HG03139 (cell line): ENCODE results near the gene IFNK.

Experiments used
- ATAC-seq: cut with Tn5 transposase; IDR thresholded peaks from one replicate; pipeline ENCODE4 v1.9.1; 2021; ENCODE audit not compliant: unreplicated experiment

IFNK gene

DNA sequence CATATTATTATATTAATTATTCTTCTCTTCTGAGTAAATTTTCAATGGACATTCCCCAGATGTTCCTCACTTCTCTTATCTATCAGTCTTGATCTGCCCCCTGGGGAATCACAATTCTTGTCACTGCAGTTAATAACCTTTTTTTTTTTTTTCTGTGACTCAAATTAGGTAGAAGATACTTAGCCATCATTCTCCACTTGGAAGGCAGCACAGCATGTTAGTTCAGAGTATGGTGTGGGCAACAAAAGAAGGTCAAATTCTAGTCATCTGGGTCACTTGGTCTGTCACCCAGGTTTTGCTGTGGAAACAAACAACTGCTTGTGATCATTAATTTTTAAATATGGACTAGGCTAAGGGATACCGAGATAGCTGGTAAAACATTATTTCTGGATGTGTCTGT lies 13.7 kb downstream of the IFNK start:
- no peak for ATAC-seq

DNA sequence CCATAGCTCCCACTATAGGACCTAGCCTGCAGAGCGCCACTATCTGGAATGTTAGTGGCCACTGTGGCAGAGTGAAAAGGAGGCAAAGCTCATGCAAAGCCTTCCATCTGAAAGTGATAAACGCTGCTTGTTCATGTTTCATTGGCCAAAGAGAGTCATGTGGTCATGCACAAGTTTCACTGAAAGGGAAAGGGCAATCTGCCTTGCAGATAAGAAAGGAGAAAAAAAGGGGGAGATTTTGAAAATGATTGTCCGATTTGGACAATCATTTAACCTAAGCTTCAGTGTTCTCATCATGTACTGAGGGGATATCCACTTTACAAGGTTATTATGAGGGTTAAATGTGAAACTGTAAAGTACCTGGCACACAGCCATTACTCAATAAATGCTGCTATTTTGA lies 14.6 kb downstream of the IFNK start:
- peak; percentile 54 for ATAC-seq

DNA sequence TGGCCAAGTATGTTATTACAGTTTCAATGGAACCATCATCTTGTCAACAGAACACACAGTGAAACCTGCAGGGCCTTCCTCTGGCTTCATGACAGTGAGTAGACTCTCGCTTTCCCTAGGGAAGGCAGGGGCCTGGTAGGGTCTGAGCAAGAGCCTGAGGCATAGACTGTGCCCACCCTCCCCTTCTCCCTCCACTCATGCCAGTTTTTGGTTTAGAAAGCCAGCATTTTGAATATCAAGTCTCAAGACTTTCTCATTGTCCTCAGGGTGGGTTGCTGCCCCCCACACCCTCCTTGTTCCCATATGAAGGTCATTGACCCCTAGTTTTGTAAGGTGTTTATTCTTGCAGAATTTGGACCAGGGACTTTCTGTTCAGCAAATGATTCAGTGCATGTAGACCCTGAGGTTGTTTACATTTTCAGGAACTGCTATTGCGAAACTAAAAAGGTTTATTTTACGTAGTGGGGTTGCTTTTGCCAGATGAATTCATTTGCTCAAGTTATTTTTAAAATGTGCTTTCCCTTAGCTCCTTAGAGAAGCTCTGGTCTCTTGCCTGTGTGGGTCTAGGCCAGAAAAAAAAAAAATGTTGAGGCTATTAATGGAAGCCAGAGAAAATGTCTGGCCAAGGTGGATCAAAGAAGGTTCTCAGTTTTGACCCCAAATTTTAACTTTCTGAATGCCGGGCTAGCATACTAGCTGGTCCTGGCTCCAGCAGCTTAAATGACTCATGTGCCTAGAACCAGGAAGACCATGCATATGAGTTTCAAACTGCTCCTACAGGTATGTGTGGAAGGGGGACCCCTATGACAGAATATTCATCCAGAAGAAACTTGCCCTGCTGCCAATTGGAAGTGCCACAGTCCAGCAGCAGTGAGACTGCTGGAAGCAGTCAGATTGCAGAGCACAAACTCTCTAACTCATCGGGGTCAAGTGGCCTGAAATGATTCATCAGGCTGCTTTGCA lies 15.7 kb downstream of the IFNK start:
- ATAC-seq, result no peak

DNA sequence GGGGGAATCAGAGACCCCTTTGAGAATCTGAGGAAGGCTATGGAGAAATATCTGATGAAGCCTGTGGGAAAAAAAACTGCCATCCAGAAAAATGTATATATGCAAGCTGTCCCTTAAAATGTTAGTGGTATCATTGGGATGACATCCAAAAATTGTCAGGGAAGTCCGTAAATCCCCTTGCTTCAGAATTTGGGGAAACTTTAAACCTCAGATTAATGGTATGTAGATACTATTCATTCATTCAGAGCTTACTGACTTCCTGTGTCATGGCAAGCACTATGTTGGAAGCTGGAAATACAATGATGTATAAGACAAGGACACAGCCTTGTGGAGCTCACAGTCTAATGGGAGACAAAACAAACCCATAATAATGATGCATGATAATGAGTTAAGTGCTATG lies 16.4 kb downstream of the IFNK start:
- ATAC-seq, result no peak

DNA sequence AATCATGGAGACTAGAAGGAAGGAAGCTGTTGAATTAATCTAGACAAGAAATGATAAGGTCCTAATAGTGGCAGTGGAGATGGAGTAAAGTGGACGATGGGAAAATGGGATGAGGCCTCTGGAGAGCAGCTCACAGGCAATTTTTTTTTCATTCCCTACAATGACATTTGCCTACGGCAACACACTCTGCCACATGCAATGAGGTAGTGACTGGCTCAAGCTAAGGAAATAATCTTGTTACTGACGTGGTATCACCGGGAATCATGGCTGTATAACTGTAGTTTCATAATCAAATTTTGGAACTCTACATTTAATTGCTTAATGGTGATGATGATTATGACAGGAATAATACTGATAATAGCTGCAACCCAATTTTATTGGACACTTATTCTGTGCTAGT lies 17.6 kb downstream of the IFNK start:
- no peak for ATAC-seq

DNA sequence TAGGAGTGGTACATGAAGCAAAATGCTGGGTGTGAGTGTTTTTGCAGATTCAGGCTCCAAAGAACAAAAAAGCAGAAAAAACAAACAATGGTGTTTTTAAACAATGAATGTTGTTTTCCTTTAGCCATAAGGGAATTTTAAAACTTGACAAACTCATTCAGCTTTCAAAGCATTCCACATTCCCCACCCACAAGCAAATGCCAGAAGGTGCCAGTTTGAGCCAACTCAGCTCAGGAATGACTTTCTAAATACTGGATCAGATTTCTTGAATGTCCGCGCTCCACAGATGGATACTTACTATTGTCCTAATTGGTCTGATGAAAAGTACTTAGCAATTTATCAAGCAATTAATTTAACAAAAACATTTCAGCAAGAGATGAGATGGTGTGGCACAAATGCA lies 18.4 kb downstream of the IFNK start:
- ATAC-seq, result no peak

DNA sequence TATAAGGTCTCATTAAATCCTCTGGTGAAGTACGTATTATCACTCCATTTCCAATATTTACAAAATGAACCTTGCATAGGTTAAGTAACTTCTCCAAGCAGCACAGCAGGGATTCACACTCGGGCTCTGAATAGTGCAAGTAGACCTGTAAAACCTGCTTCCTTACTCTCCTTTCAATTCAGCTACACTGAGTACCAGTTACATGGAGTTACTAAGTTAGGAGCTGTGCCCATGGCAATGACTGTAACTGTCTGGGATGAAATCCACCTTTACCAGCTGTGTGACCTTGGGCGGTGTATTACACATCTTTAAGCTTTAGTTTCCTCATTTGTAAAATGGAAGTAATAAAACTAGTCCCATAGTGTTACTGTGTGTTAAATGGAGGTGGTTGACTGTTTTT lies 21.4 kb downstream of the IFNK start:
- no peak for ATAC-seq

DNA sequence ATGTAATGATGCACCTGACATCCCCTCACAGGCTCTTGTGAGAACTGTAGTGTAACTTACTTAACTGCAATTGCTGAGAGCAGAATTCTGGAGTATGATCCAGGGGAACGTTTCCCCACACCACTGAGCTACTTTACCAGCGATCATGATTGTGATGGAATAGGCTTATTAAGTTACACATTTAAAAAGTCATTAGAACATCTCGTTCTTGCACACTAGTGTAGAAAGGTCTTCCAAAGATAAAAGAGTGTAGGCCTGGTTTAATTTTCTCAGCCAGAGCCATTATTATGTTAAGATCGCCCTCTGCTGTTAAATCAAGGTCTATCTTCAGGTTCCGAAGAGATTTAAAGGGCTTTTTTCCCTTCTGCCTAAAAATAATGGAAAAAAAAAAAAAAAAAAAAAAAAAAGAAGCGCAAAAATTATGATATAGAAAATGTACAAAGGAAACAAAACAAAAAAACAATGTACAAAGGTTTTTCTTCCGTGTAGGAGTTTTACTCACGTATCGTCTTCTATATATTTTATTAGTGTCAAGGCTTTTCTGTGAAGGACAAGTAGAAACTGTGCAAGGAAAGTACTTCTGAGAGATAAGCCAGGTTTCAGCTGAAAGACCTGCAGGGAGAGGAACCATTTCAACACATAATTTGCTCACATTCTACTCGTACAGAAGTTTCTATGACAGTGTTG lies 24.1 kb downstream of the IFNK start:
- no peak for ATAC-seq

DNA sequence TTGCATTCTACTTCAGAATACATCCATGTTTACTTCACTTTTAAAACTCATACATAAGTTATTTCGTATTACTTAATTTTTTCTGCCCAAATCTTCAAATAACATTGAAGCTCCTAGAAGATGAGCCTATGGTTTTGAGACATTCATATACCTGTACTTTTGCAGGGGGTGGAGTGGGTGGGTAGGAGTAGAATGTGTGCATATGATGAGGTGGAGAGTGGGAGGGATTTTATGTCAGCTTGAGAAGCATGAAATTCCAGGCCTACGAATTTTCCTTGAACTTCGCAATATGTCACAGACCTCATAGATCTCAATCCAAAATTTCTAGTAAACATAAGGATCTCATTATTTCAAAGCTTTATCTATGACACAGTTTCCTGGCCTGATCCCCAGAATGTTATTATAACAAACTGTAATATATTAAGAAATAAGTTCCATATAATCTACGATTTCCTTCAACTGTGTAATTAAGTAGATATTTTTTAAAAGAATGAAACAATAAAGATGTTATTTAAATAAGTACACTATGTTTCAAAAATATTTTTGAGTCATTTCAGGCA lies 25.2 kb downstream of the IFNK start:
- no peak for ATAC-seq

DNA sequence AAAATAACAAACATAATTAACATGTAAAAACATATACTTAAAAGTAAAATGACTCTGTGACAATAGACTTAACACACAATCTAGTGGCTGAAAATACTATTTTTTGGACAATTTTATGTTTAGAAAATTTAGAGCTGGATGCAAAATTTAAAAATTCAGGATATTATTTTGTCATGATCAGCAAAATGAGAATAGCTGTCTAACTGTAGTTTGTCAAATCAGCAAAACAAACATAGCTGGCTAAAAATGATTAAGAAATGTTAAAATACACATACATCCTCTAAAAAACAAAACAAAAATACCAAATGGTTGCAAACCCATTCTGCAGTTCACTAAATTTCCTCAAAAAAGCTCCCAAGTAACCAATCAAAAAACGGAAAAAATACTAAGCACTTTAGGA lies 30.6 kb downstream of the IFNK start:
- ATAC-seq, result no peak

DNA sequence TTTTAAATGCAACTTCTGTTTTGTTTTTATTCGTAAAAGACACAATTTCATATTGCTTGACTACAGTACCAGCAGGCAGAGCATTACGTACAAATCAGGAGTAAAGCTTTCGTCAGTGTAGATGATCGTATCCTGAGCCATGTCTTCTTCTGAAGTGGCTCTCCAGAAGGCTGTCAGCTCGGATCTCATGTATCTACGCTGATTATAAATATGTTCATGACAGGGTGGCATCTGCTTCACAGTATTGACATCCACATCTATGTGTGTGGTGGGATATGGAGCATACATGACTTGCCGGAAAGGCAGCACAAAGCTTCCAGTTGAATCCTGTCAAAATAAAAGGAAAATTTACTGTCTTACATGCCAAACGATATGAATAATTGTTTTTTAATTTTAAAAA lies 32.4 kb downstream of the IFNK start:
- ATAC-seq, result no peak

DNA sequence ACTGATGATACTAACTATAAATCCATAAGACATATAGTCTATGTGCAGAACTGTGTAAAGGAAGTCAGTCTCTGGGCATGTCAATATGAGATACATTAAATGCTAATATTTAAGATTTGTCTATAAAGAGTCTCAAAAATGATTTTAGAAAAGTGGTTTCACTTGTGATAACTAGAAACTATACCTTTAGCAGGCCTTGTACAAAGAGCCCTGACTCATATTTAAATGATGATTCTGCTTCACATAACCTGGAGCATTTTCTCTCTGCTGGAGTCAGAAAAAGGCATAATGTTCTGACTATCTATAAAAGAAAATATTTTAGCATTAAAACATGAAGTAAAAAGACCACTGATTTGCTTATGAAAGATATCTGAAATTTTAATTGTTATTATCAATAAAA lies 34.2 kb downstream of the IFNK start:
- no peak for ATAC-seq

DNA sequence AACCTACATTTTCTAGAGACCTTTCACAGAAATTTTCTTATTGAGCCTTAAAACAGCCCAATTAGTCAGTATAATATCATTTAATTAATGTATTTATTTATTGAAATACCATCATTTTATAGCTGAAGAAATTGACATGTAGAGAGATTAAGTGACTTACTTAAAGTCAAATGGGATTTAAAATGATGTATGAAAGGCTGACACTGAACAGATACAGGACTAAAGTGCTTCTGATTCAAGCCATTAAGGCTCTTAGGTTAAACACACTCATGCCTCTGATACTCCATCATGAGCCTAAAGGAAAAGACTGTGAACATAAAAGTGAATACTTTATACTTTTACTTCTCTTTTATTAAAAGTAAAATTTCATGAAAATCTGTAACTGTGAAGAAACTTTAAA lies 36.4 kb downstream of the IFNK start:
- no peak for ATAC-seq

DNA sequence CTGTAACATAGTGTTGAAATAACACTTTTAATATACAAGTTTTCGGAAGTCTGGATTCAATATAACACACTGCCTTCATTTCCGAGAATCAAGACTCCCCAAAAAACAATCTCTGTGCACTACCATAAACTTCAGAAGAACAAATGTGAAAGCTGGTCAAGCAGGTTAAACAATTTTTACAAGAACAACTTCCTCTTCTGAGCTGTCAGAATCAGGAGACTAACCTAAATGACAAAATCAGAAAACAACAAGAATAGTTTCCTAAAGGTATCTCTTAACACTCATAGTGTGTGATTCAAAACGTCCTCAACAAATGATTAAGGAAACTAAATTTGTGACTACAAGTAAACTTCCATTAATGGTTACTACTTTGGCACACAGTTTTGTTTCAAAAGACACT lies 37.6 kb downstream of the IFNK start:
- no peak for ATAC-seq

DNA sequence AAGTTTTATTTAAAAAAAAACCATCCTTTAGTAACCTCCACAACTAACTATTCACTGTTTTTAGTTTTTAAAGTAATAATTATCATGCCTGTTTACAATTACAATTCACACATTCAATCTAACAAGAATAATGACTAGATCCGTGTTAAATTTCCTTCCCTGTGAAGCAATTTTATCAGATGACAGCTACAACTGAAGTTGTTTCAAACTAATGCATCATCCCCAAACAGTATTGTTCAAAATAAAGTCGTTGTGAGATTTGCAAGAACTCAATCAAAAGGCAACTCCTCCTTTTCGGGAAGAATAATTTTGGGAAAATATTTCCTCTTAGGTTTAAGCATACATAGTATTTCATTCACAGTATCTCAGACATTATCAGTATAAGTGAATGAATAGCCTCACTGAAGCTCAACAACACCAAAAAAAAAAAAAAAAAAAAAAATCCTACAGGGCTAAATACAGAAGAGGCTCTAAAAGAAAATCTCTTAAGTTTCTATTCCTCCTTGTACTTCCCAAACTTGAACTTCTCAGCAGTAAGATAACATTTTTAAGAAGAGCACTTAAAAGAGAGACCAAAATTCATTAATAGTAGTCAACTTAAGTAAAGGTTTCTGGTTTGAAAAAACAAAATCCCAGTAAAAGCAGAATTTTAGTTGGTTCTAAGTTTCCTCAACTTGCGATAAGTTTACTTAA lies 39.8 kb downstream of the IFNK start:
- ATAC-seq, result no peak

DNA sequence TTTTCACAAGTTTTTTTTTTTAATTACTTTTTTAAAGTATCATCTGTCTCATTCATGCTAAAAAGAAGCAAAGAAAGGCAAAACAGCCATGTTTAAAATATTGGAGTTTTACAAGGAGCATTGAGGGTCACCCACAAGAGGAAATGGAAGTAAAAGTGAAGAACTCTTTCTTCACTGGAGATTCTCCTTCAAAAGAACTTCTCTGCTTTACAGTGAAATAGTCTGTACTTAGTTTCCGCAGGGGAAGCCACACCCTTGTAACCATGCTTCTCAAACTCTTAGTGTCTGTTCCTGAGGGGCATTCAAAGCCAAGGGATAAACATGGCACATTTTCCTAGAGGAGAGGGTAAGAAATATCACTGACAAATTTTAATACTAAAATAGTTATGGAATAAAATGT lies 40.6 kb downstream of the IFNK start:
- no peak for ATAC-seq

DNA sequence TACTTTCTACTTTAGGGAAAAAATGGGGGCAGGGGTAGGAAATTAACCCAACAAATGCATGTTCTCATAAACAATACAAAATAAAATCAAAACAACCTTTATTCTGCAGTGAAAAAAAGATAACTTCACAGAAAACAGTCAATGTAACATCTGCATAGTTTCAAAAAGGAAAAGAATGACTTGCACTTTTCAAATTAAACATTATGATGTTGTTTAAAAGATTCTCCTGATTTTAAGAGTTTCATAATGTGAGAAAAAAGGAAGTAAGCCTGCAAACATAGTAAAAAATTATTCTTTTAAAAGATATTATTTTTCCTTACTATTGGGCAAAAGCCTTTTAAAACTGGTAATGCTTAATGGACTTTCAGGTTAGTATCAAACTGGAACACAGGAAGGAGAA lies 41.6 kb downstream of the IFNK start:
- no peak for ATAC-seq

DNA sequence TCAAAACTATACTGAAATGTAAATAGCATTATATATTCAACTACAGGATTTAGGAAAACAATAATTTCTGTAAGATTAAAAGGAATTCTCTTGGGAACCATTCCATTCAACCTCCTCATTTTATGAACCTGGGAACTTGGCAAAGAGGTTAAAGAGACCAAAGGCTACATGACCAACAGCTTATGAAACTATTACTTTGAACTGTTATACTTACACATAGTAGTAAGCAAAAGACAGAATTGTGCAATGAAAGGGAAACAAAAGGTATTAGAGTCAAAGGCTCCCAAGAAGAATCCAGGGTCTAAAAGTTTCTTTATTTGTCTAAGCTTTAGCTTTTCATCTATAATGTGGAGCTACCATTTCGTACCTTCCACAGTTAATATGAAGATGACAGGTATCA lies 42.0 kb downstream of the IFNK start:
- ATAC-seq, result no peak

DNA sequence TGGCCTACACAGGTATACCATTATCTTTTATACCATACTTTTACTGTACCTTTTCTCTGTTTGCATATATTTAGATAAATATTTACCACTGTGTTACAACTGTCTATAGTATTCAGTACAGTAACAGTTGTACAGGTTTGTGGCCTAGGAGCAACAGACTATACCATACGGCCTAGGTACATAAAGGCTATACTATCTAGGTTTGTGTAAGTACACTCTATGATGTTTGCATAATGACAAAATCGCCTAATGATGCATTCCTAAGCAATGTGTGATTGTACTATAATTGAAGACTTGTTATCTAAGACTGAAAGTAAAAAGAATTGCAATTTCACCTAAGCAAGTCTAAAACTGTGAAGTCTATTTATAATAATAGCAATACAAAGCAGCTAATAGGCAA lies 45.3 kb downstream of the IFNK start:
- ATAC-seq, result no peak

DNA sequence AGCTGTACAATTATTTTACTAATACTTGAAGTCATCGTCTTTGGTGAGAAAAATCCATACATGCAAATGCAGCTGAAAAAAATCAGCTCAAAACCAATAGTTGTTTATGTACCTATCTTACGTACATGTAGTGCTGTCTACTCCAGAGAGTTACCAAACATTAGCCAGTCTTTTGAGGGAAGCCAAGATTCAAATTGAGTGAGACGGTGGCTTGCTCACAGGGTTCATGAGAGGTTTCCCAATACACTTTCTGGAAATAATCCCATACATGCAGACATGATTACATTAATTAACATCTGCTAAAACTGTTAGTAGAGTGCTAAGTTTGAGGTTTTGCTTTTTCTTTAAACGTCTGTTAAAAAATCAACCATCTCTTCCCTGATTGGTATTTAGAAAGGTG lies 46.9 kb downstream of the IFNK start:
- ATAC-seq, result no peak

DNA sequence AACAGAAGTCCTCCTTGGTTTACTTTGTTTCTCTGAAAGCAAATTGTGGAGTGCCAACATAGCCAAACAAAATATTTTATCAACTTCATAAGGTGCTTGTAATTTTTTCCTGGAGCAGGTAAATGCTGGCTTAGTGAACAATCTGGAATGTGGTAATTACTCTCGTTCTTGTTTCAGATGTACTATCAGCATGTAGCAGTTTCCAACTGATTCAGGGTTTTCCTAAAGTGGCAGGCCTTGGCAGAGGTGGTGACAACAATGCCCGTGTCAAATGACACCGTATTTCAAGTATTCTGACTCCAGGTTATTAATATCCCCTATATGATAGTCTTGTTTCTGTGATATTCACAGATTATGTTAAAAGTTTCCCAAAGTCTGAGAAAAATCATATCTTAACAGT lies 48.0 kb downstream of the IFNK start:
- no peak for ATAC-seq

DNA sequence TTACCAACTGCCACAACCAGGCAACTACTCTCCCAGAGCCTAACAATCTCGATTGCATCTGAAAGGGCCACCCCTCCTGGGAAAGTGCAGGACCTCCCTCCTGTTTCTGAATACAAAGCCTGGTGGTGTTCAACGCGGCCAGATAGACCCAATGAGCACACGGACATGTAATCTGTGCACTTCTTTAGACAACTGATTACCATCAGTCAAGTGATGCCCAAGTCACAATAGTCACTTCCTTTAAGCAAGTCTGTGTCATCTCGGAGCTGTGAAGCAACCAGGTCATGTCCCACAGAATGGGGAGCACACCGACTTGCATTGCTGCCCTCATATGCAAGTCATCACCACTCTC lies 48.5 kb downstream of the IFNK start:
- peak; percentile 27 for ATAC-seq
